Mammary epithelial cell (primary cell): Measurements from ENCODE around the gene PCSK5.

Source experiments
- CTCF ChIP-seq, 2 donors: IDR thresholded peaks in 1 of 2; conservative IDR thresholded peaks in 1 of 2; 2 replicates each; pipeline ENCODE4 v1.5.1; 2011 to 2012; ENCODE audit warnings: inconsistent platforms in 2 of 2, low read length in 2 of 2, mild to moderate bottlenecking in 2 of 2, control low read depth in 1 of 2, low read depth in 1 of 2; ENCODE audit not compliant: insufficient read depth in 1 of 2; ENCODE audit errors: extremely low read depth in 1 of 2
- EZH2 ChIP-seq: IDR thresholded peaks from 2 replicates; pipeline ENCODE4 v1.6.1; 2012; ENCODE audit warnings: low read length, inconsistent platforms, borderline replicate concordance

DNA sequence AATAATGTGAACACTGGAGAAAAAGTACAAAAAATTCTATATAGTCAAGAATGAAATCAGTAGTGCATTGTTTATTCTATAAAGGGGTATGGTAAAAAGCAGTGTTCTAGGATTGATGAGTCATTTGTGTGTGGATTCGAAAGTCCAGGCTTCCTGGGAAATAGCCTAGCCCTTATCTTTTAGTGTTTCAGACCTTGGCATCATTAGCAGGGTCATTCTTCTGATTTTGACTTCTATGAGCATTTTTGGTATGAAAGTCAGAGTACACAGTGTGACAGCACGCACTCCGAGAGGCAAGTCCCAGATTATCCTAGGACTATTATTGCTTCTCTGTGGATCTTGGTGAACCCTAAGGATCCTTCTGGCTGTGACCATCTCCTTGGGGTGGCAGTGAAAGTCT lies 16.9 kb downstream of the PCSK5 start:
- no peak for TF ChIP-seq CTCF (conservative IDR thresholded peaks at IDR 0.05 in 1 of 2, IDR thresholded peaks at IDR 0.05 in 1 of 2; ENCODE audit: extremely low read depth in 1 of 2, insufficient read depth in 1 of 2, low read depth in 1 of 2, low read length in 2 of 2)
- no peak for TF ChIP-seq EZH2
